ENCODE results near the gene TBC1D4.

Gene TBC1D4

DNA sequence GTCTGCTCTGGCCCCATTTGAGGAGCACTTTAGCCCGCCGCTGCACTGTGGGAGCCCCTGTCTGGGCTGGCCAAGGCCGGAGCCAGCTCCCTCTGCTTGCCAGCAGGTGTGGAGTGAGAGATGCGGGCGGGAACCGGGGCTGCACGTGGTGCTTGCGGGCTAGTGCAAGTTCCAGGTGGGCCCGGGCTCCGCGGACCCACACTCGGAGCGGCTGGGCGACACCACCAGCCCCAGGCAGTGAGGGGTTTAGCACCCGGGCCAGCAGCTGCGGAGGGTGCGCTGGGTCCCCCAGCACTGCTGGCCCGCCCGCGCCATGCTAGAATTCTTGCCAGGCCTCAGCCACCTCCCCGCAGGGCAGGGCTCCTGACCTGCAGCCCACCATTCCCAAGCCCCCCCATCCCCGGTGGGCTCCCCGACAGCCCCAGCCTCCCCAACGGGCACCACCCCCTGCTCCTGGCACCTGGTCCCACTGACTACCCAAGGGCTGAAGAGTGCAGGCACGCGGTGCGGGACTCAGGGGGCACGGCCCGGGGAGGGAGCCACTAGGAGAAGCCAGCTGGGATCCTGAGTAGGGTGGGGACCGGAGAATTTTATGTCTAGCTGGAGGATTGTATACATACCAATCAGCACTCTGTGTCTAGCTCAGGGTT is 36.6 kb upstream of the TBC1D4 start:
- Histone ChIP-seq H3K4me1 (ENCODE audit: control insufficient read depth in 1 of 2, insufficient read depth in 2 of 2, low read length in 2 of 2) (no peaks in the 10 kb centered on the region), H4K8ac (ENCODE audit: low read depth, low read length) (no peak overlapping the region)

DNA sequence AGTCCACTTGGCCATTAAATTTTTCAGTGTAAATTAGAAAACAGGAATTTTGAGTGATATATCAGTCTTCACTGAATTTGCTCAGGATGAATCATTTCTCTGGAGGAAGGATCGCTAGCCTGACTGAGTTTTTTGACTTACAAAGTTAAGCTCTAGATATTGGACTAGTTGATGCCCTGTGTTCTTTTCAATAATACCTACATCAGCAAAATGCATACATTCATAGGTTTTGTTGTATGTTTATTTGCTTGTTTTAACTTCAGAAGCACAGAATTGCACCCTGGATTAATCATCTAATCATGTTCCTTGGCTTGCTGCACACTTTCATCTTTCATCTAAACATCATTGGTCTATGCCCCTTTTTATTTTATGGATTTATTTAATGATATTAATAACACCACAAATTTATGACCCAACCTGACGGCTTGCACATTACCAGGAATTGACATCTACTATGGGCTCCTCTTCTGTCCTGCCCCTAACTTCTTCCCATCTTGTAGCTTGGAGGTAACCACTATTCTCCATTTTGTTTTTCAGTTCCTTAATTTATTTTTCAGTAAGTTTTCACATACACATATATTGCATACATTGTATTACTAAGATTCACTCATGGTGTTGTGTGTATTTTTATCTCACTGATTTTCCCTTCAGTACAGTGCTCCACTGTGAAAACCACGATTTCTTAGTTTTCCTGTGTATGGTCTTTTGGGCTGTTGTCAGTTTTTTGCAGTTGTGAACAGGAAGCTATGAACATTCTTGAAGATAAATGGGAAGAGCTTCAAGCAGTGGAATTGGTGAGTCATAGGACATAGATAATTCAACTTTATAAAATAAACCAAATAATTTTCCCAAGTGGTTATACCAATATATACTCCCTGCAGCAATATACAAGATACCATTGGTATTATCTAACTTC is 32.4 kb upstream of the TBC1D4 start:
- no peaks in the 10 kb centered on the region for H3K36me3 ChIP-seq (ENCODE audit: control insufficient read depth in 1 of 2, insufficient read depth in 2 of 2, low read length in 2 of 2)
- no CpG with 5 or more reads among the region's 3 CpGs for WGBS (ENCODE audit: extremely low coverage, insufficient coverage, insufficient read length)
- no peak overlapping the region for H4K8ac ChIP-seq (ENCODE audit: low read depth, low read length)
- H2BK120ac ChIP-seq (ENCODE audit: insufficient read depth, low read length, poor library complexity) = no peak overlapping the region
- H2AFZ ChIP-seq (ENCODE audit: insufficient read depth, low read length, poor library complexity) = no peak overlapping the region
- no peak overlapping the region for H3K4me2 ChIP-seq (ENCODE audit: low read length)
- no peaks in the 10 kb centered on the region for H3K79me2 ChIP-seq (ENCODE audit: control insufficient read depth, insufficient read depth, low read length, poor library complexity)
- no peak overlapping the region for H2BK5ac ChIP-seq (ENCODE audit: low read depth, low read length, poor library complexity)
- no peak overlapping the region for H3K27ac ChIP-seq (ENCODE audit: low read depth, low read length)
- no peak overlapping the region for H3K9ac ChIP-seq (ENCODE audit: low read length)
- H4K12ac ChIP-seq (ENCODE audit: low read depth, low read length) = no peak overlapping the region
- no peak overlapping the region for H2AK5ac ChIP-seq (ENCODE audit: low read length)
- no peak overlapping the region for H3K4me3 ChIP-seq (ENCODE audit: low read depth, low read length)
- H3K14ac ChIP-seq (ENCODE audit: low read length) = no peak overlapping the region
- no peak overlapping the region for H3K18ac ChIP-seq (ENCODE audit: low read length)
- no peaks in the 10 kb centered on the region for H3K79me1 ChIP-seq (ENCODE audit: low read length)
- no peak for DNase-seq
- H3K4me1 ChIP-seq (ENCODE audit: control insufficient read depth in 1 of 2, insufficient read depth in 2 of 2, low read length in 2 of 2) = no peaks in the 10 kb centered on the region
- no peak overlapping the region for H4K91ac ChIP-seq (ENCODE audit: low read depth, low read length)
- no peak overlapping the region for H2BK12ac ChIP-seq (ENCODE audit: low read length)
- peaks cover 2% of the 10 kb centered on the region for H3K9me3 ChIP-seq (ENCODE audit: insufficient read depth, low read depth, low read length)
- H3K23ac ChIP-seq (ENCODE audit: low read length) = no peak overlapping the region
- no peaks in the 10 kb centered on the region for H3K27me3 ChIP-seq (ENCODE audit: insufficient read depth, low read length)
- no peak overlapping the region for H3K4ac ChIP-seq (ENCODE audit: low read depth, low read length)

More for the DNA sequence above, 36.6 kb upstream of the TBC1D4 start:
- Histone ChIP-seq H2AFZ (ENCODE audit: insufficient read depth, low read length, poor library complexity) (no peak overlapping the region), H3K4me2 (ENCODE audit: low read length) (no peak overlapping the region), H3K14ac (ENCODE audit: low read length) (no peak overlapping the region), H3K27ac (ENCODE audit: low read depth, low read length) (no peak overlapping the region), H3K9me3 (ENCODE audit: insufficient read depth, low read depth, low read length) (peaks cover 4% of the 10 kb centered on the region), H3K9ac (ENCODE audit: low read length) (no peak overlapping the region), H2AK5ac (ENCODE audit: low read length) (no peak overlapping the region), H3K23ac (ENCODE audit: low read length) (no peak overlapping the region), H2BK120ac (ENCODE audit: insufficient read depth, low read length, poor library complexity) (no peak overlapping the region), H3K4ac (ENCODE audit: low read depth, low read length) (no peak overlapping the region), H3K79me1 (ENCODE audit: low read length) (no peaks in the 10 kb centered on the region), H4K12ac (ENCODE audit: low read depth, low read length) (no peak overlapping the region), H3K27me3 (ENCODE audit: insufficient read depth, low read length) (no peaks in the 10 kb centered on the region), H2BK5ac (ENCODE audit: low read depth, low read length, poor library complexity) (no peak overlapping the region), H3K4me3 (ENCODE audit: low read depth, low read length) (no peak overlapping the region), H4K91ac (ENCODE audit: low read depth, low read length) (no peak overlapping the region), H3K18ac (ENCODE audit: low read length) (no peak overlapping the region), H3K36me3 (ENCODE audit: control insufficient read depth in 1 of 2, insufficient read depth in 2 of 2, low read length in 2 of 2) (no peaks in the 10 kb centered on the region), H2BK12ac (ENCODE audit: low read length) (no peak overlapping the region), H3K79me2 (ENCODE audit: control insufficient read depth, insufficient read depth, low read length, poor library complexity) (no peaks in the 10 kb centered on the region)
- WGBS (ENCODE audit: extremely low coverage, insufficient coverage, insufficient read length) = no CpG with 5 or more reads among the region's 30 CpGs
- no peak for DNase-seq

DNA sequence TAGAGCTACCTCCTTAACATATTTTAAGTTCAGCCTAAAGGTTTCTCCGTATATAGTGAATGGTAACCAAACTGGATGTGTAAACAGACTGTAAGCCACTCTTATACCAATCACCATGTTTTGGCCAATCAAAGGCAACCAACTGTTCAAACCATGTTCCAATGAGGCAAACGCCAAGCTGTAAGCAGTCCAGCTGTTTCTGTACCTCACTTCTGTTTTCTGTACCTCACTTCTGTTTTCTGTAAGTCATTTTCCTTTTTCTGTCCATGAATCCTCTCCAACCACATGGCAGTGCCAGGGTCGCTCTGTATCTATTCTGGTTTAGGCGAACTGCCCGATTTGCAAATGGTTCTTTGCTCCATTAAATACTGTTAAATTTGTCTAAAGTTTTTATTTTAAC is 31.3 kb upstream of the TBC1D4 start:
- DNase-seq = no peak
- H3K4ac ChIP-seq (ENCODE audit: low read depth, low read length) = no peak overlapping the region
- H4K12ac ChIP-seq (ENCODE audit: low read depth, low read length) = no peak overlapping the region

DNA sequence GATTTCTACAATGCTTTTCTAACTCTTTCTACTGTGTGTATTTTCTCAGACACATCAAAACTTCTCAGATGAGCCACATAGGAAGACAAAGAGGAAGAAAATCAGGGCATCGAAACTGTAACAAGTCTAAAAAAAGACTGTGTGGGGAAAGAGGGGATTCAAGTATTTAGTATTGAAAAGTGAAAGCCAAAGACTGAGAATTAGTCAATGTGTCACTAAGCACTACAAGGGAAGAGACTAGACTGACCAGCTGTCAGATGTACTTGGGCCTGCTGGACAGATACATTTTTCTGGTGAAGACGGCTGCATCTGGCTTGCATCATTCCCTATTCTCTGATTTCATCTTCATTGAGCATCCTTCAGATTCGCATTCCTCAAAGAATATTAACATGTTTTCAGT is 30.3 kb upstream of the TBC1D4 start:
- Histone ChIP-seq H3K27me3 (ENCODE audit: insufficient read depth, low read length) (no peaks in the 10 kb centered on the region), H3K36me3 (ENCODE audit: control insufficient read depth in 1 of 2, insufficient read depth in 2 of 2, low read length in 2 of 2) (no peaks in the 10 kb centered on the region), H2BK12ac (ENCODE audit: low read length) (no peak overlapping the region), H2AK5ac (ENCODE audit: low read length) (no peak overlapping the region), H4K8ac (ENCODE audit: low read depth, low read length) (no peak overlapping the region), H4K12ac (ENCODE audit: low read depth, low read length) (no peak overlapping the region), H3K4me1 (ENCODE audit: control insufficient read depth in 1 of 2, insufficient read depth in 2 of 2, low read length in 2 of 2) (no peaks in the 10 kb centered on the region), H2BK120ac (ENCODE audit: insufficient read depth, low read length, poor library complexity) (no peak overlapping the region), H2BK5ac (ENCODE audit: low read depth, low read length, poor library complexity) (no peak overlapping the region), H3K18ac (ENCODE audit: low read length) (no peak overlapping the region), H3K79me1 (ENCODE audit: low read length) (no peaks in the 10 kb centered on the region), H3K23ac (ENCODE audit: low read length) (no peak overlapping the region), H3K14ac (ENCODE audit: low read length) (no peak overlapping the region), H3K4ac (ENCODE audit: low read depth, low read length) (no peak overlapping the region), H3K9me3 (ENCODE audit: insufficient read depth, low read depth, low read length) (no peaks in the 10 kb centered on the region), H2AFZ (ENCODE audit: insufficient read depth, low read length, poor library complexity) (no peak overlapping the region), H4K91ac (ENCODE audit: low read depth, low read length) (no peak overlapping the region), H3K9ac (ENCODE audit: low read length) (no peak overlapping the region), H3K79me2 (ENCODE audit: control insufficient read depth, insufficient read depth, low read length, poor library complexity) (no peaks in the 10 kb centered on the region), H3K27ac (ENCODE audit: low read depth, low read length) (no peak overlapping the region), H3K4me2 (ENCODE audit: low read length) (no peak overlapping the region), H3K4me3 (ENCODE audit: low read depth, low read length) (no peak overlapping the region)
- WGBS (ENCODE audit: extremely low coverage, insufficient coverage, insufficient read length) = no CpG with 5 or more reads among the region's 3 CpGs
- DNase-seq = no peak

More for the DNA sequence above, 31.3 kb upstream of the TBC1D4 start:
- H3K23ac ChIP-seq (ENCODE audit: low read length) = no peak overlapping the region
- no peak overlapping the region for H2BK5ac ChIP-seq (ENCODE audit: low read depth, low read length, poor library complexity)
- H2AK5ac ChIP-seq (ENCODE audit: low read length) = no peak overlapping the region
- no peak overlapping the region for H4K8ac ChIP-seq (ENCODE audit: low read depth, low read length)
- no peaks in the 10 kb centered on the region for H3K27me3 ChIP-seq (ENCODE audit: insufficient read depth, low read length)
- H3K4me2 ChIP-seq (ENCODE audit: low read length) = no peak overlapping the region
- no peaks in the 10 kb centered on the region for H3K79me1 ChIP-seq (ENCODE audit: low read length)
- H2BK12ac ChIP-seq (ENCODE audit: low read length) = no peak overlapping the region
- H3K18ac ChIP-seq (ENCODE audit: low read length) = no peak overlapping the region
- no CpG with 5 or more reads among the region's 5 CpGs for WGBS (ENCODE audit: extremely low coverage, insufficient coverage, insufficient read length)
- peaks cover 1% of the 10 kb centered on the region for H3K9me3 ChIP-seq (ENCODE audit: insufficient read depth, low read depth, low read length)
- H3K36me3 ChIP-seq (ENCODE audit: control insufficient read depth in 1 of 2, insufficient read depth in 2 of 2, low read length in 2 of 2) = no peaks in the 10 kb centered on the region
- H3K4me3 ChIP-seq (ENCODE audit: low read depth, low read length) = no peak overlapping the region
- no peak overlapping the region for H3K14ac ChIP-seq (ENCODE audit: low read length)
- H2AFZ ChIP-seq (ENCODE audit: insufficient read depth, low read length, poor library complexity) = no peak overlapping the region
- H2BK120ac ChIP-seq (ENCODE audit: insufficient read depth, low read length, poor library complexity) = no peak overlapping the region
- no peak overlapping the region for H3K9ac ChIP-seq (ENCODE audit: low read length)
- no peak overlapping the region for H3K27ac ChIP-seq (ENCODE audit: low read depth, low read length)
- H3K79me2 ChIP-seq (ENCODE audit: control insufficient read depth, insufficient read depth, low read length, poor library complexity) = no peaks in the 10 kb centered on the region
- no peaks in the 10 kb centered on the region for H3K4me1 ChIP-seq (ENCODE audit: control insufficient read depth in 1 of 2, insufficient read depth in 2 of 2, low read length in 2 of 2)
- no peak overlapping the region for H4K91ac ChIP-seq (ENCODE audit: low read depth, low read length)
